Measurements from ENCODE around the gene MIR17HG.
"Not testable (repeated sequence)": the region's sequence is repeated elsewhere in the genome, so short reads cannot be mapped to it uniquely, and the experiment has no call there.

The MIR17HG gene

GRCh38 chr13:91351980-91352379 lies 4.5 kb downstream of the MIR17HG start:
- Histone ChIP-seq H3K36me3 (ENCODE audit: control insufficient read depth, low read length) (peaks cover 89% of the 10 kb centered on the region), H3K4me1 (ENCODE audit: control insufficient read depth, low read length) (peaks cover 32% of the 10 kb centered on the region), H3K27ac (ENCODE audit: low read depth, low read length) (no peak overlapping the region), H3K79me2 (ENCODE audit: control insufficient read depth, low read length) (peaks cover 49% of the 10 kb centered on the region), H4K20me1 (ENCODE audit: control insufficient read depth, insufficient read depth, low read depth, low read length) (peaks cover 76% of the 10 kb centered on the region), H3K4me3 (ENCODE audit: low read length) (no peak overlapping the region), H3K9me3 (ENCODE audit: control insufficient read depth, insufficient read depth, low read length) (no peaks in the 10 kb centered on the region), H3K9me2 (replicated peaks; ENCODE audit: control insufficient read depth, low read length) (no peaks in the 10 kb centered on the region), H3K27me3 (ENCODE audit: control insufficient read depth, low read length) (peaks cover 7% of the 10 kb centered on the region; the same call in 1 of the 2 replicates), H3K4me2 (ENCODE audit: low read length) (peak overlapping the region; percentile 22), H3F3A (ENCODE audit: control insufficient read depth, insufficient read depth) (peaks cover 79% of the 10 kb centered on the region)
- TF ChIP-seq CTCF (IDR thresholded peaks at IDR 0.05; ENCODE audit: low read depth, low read length, poor library complexity, severe bottlenecking) (no peak), EZH2phosphoT487 (IDR thresholded peaks at IDR 0.05; ENCODE audit: borderline replicate concordance, low read length) (no peak)

- Histone ChIP-seq H4K20me1 (ENCODE audit: control insufficient read depth, insufficient read depth, low read depth, low read length) (peaks cover 78% of the 10 kb centered on the region), H3F3A (ENCODE audit: control insufficient read depth, insufficient read depth) (peaks cover 87% of the 10 kb centered on the region), H3K79me2 (ENCODE audit: control insufficient read depth, low read length) (peaks cover 45% of the 10 kb centered on the region), H3K4me1 (ENCODE audit: control insufficient read depth, low read length) (peaks cover 31% of the 10 kb centered on the region), H3K36me3 (ENCODE audit: control insufficient read depth, low read length) (peaks cover 95% of the 10 kb centered on the region)
- H3K27me3 ChIP-seq (ENCODE audit: control insufficient read depth, low read length); H3K4me3 ChIP-seq (ENCODE audit: low read length); H3K9me3 ChIP-seq (ENCODE audit: control insufficient read depth, insufficient read depth, low read length); H3K4me2 ChIP-seq (ENCODE audit: low read length); H3K9me2 ChIP-seq (replicated peaks; ENCODE audit: control insufficient read depth, low read length); H3K27ac ChIP-seq (ENCODE audit: low read depth, low read length): not testable (repeated sequence)
These were observed 5.4 kb downstream of the MIR17HG start for GRCh38 chr13:91352891-91353290.

- Histone ChIP-seq H3F3A (ENCODE audit: control insufficient read depth, insufficient read depth) (peaks cover 93% of the 10 kb centered on the region), H3K4me3 (ENCODE audit: low read length) (no peak overlapping the region), H3K27me3 (ENCODE audit: control insufficient read depth, low read length) (peaks cover 6% of the 10 kb centered on the region; the same call in 1 of the 2 replicates), H3K79me2 (ENCODE audit: control insufficient read depth, low read length) (peaks cover 40% of the 10 kb centered on the region), H3K9me3 (ENCODE audit: control insufficient read depth, insufficient read depth, low read length) (no peaks in the 10 kb centered on the region), H4K20me1 (ENCODE audit: control insufficient read depth, insufficient read depth, low read depth, low read length) (peaks cover 78% of the 10 kb centered on the region), H3K27ac (ENCODE audit: low read depth, low read length) (no peak overlapping the region), H3K4me1 (ENCODE audit: control insufficient read depth, low read length) (peaks cover 31% of the 10 kb centered on the region), H3K9me2 (replicated peaks; ENCODE audit: control insufficient read depth, low read length) (no peaks in the 10 kb centered on the region), H3K36me3 (ENCODE audit: control insufficient read depth, low read length) (peaks cover 96% of the 10 kb centered on the region), H3K4me2 (ENCODE audit: low read length) (no peak overlapping the region)
- TF ChIP-seq CTCF (IDR thresholded peaks at IDR 0.05; ENCODE audit: low read depth, low read length, poor library complexity, severe bottlenecking) (no peak), EZH2phosphoT487 (IDR thresholded peaks at IDR 0.05; ENCODE audit: borderline replicate concordance, low read length) (no peak)
These were observed 6.0 kb downstream of the MIR17HG start for GRCh38 chr13:91353494-91353893.

- Histone ChIP-seq H3K9me2 (replicated peaks; ENCODE audit: control insufficient read depth, low read length) (no peaks in the 10 kb centered on the region), H3F3A (ENCODE audit: control insufficient read depth, insufficient read depth) (peaks cover 98% of the 10 kb centered on the region), H3K79me2 (ENCODE audit: control insufficient read depth, low read length) (peaks cover 24% of the 10 kb centered on the region), H4K20me1 (ENCODE audit: control insufficient read depth, insufficient read depth, low read depth, low read length) (peaks cover 67% of the 10 kb centered on the region), H3K4me1 (ENCODE audit: control insufficient read depth, low read length) (peaks cover 23% of the 10 kb centered on the region), H3K36me3 (ENCODE audit: control insufficient read depth, low read length) (peaks cover 81% of the 10 kb centered on the region), H3K27me3 (ENCODE audit: control insufficient read depth, low read length) (no peaks in the 10 kb centered on the region; the same call in 1 of the 2 replicates), H3K4me2 (ENCODE audit: low read length) (no peak overlapping the region), H3K9me3 (ENCODE audit: control insufficient read depth, insufficient read depth, low read length) (no peaks in the 10 kb centered on the region), H3K27ac (ENCODE audit: low read depth, low read length) (no peak overlapping the region), H3K4me3 (ENCODE audit: low read length) (no peak overlapping the region)
- no peak for TF ChIP-seq CTCF (IDR thresholded peaks at IDR 0.05; ENCODE audit: low read depth, low read length, poor library complexity, severe bottlenecking)
- no peak for TF ChIP-seq EZH2phosphoT487 (IDR thresholded peaks at IDR 0.05; ENCODE audit: borderline replicate concordance, low read length)
These were observed 7.8 kb downstream of the MIR17HG start for GRCh38 chr13:91355099-91355825.

Data from DOHH2 (cell line).